ENCODE data around the gene HTR2A.

- TF ChIP-seq CTCF (IDR thresholded peaks at IDR 0.05) (no peak), POLR2A (IDR thresholded peaks at IDR 0.05) (no peak)
Observed at GRCh38 chr13:46810440-46810839, 86.4 kb downstream of the HTR2A start.

Measured in lower leg skin (tissue), 3 donors.